ENCODE measurements around the gene OTOP1.
"Not testable (repeated sequence)": the region's sequence is repeated elsewhere in the genome, so short reads cannot be mapped to it uniquely, and the experiment has no call there.

OTOP1 gene

GRCh38 chr4:4226606-4227438 lies at the start of gene OTOP1:
OTOP1 (minus strand) TSS chr4:4226929; CDS start chr4:4226864, 65 bp downstream.
- FAIRE-seq (no peak), DNase-seq (ENCODE audit: low spot score) (no peak)

GRCh38 chr4:4274226-4274625 lies 47.5 kb upstream of the OTOP1 start:
- DNase-seq (ENCODE audit: low spot score) (no peak), FAIRE-seq (no peak)

- DNase-seq (ENCODE audit: low spot score) (no peak), FAIRE-seq (no peak)
Observed at GRCh38 chr4:4271912-4272311, 45.2 kb upstream of the OTOP1 start.

GRCh38 chr4:4270529-4270928 lies 43.8 kb upstream of the OTOP1 start:
- no peak for FAIRE-seq
- no peak for DNase-seq (ENCODE audit: low spot score)

- DNase-seq (ENCODE audit: low spot score) (no peak), FAIRE-seq (no peak)
Observed at GRCh38 chr4:4269856-4270255, 43.1 kb upstream of the OTOP1 start.

GRCh38 chr4:4269331-4269731 lies 42.6 kb upstream of the OTOP1 start:
- FAIRE-seq (no peak), DNase-seq (ENCODE audit: low spot score) (no peak)

GRCh38 chr4:4268776-4269175 lies 42.0 kb upstream of the OTOP1 start:
- no peak for FAIRE-seq
- DNase-seq (ENCODE audit: low spot score): no peak

GRCh38 chr4:4267981-4268380 lies 41.3 kb upstream of the OTOP1 start:
- no peak for FAIRE-seq
- no peak for DNase-seq (ENCODE audit: low spot score)

GRCh38 chr4:4260185-4260751 lies 33.5 kb upstream of the OTOP1 start:
- DNase-seq (ENCODE audit: low spot score) (peak; percentile 64), FAIRE-seq (peak; percentile 17)

GRCh38 chr4:4259484-4260100 lies 32.9 kb upstream of the OTOP1 start:
- no peak for FAIRE-seq
- no peak for DNase-seq (ENCODE audit: low spot score)

GRCh38 chr4:4257705-4258104 lies 31.0 kb upstream of the OTOP1 start:
- not testable (repeated sequence) for DNase-seq (ENCODE audit: low spot score); FAIRE-seq

- no peak for FAIRE-seq
- peak; percentile 10 for DNase-seq (ENCODE audit: low spot score)
Observed at GRCh38 chr4:4256799-4257198, 30.1 kb upstream of the OTOP1 start.

GRCh38 chr4:4254666-4255065 lies 27.9 kb upstream of the OTOP1 start:
- FAIRE-seq (no peak), DNase-seq (ENCODE audit: low spot score) (no peak)

GRCh38 chr4:4254199-4254598 lies 27.5 kb upstream of the OTOP1 start:
- FAIRE-seq (no peak), DNase-seq (ENCODE audit: low spot score) (no peak)

GRCh38 chr4:4249866-4250265 lies 23.1 kb upstream of the OTOP1 start:
- no peak for FAIRE-seq
- no peak for DNase-seq (ENCODE audit: low spot score)

GRCh38 chr4:4249342-4249741 lies 22.6 kb upstream of the OTOP1 start:
- DNase-seq (ENCODE audit: low spot score); FAIRE-seq: not testable (repeated sequence)

- FAIRE-seq: no peak
Observed at GRCh38 chr4:4248885-4249203, 22.1 kb upstream of the OTOP1 start.

GRCh38 chr4:4248029-4248884 lies 21.5 kb upstream of the OTOP1 start, which contains the start of gene TMEM128:
TMEM128 (minus strand) TSS chr4:4248223; CDS start chr4:4248202, 21 bp downstream.
- FAIRE-seq (no peak), DNase-seq (ENCODE audit: low spot score) (peak; percentile 89)

More at GRCh38 chr4:4248885-4249203, 22.1 kb upstream of the OTOP1 start:
- DNase-seq (ENCODE audit: low spot score): no peak

GRCh38 chr4:4247696-4248028 lies 20.9 kb upstream of the OTOP1 start:
- DNase-seq (ENCODE audit: low spot score) (no peak), FAIRE-seq (no peak)

GRCh38 chr4:4245172-4245571 lies 18.4 kb upstream of the OTOP1 start:
- FAIRE-seq (no peak), DNase-seq (ENCODE audit: low spot score) (no peak)

GRCh38 chr4:4239551-4239950 lies 12.8 kb upstream of the OTOP1 start:
- peak; percentile 73 for FAIRE-seq
- not testable (repeated sequence) for DNase-seq (ENCODE audit: low spot score)

GRCh38 chr4:4233610-4234009 lies 6.9 kb upstream of the OTOP1 start:
- DNase-seq (ENCODE audit: low spot score) (no peak), FAIRE-seq (no peak)

All from urothelium cell line (cell line).